HEK293 (cell line): ENCODE results near the gene SLX9.

Experiments
- CTCF ChIA-PET: fragments of 350-600 bp; formaldehyde crosslinking; extraction: SDS; loops from one replicate; lab custom pipeline; 2021; ENCODE audit warnings: antibody characterized with exemption; lab: Yijun Ruan, JAX
- POLR2A ChIA-PET: fragments of 300-600 bp; formaldehyde crosslinking; extraction: SDS; loops from one replicate; lab custom pipeline; 2020; ENCODE audit warnings: antibody characterized with exemption, inconsistent platforms; lab: Yijun Ruan, JAX
- H3K27ac ChIP-seq: fragments of 200-500 bp; sonication (Bioruptor generic); 2 replicates; pipeline ENCODE4 v1.5.1; 2014; ENCODE audit warnings: low read depth, low read length, control low read depth, inconsistent platforms; ENCODE audit errors: extremely low read depth
- H3K36me3 ChIP-seq, 2 experiments: fragments of 200-500 bp in 1 of 2; sonication (Bioruptor generic) in 1 of 2; 1 replicate in 1 of 2; 2 replicates in 1 of 2; pipeline ENCODE4 v1.5.1; 2014 to 2017; ENCODE audit warnings: inconsistent platforms in 2 of 2, low read length in 2 of 2; ENCODE audit not compliant: control insufficient read depth in 2 of 2, insufficient read depth in 1 of 2
- H3K4me1 ChIP-seq: fragments of 200-500 bp; sonication (Bioruptor generic); 2 replicates; pipeline ENCODE4 v1.5.1; 2014; ENCODE audit warnings: mild to moderate bottlenecking, low read length, inconsistent platforms; ENCODE audit not compliant: control insufficient read depth, insufficient read depth
- H3K4me3 ChIP-seq: 2 replicates; pipeline ENCODE4 v1.5.1; 2011; ENCODE audit warnings: low read depth, mild to moderate bottlenecking, control low read depth, low read length, moderate library complexity
- H3K9me3 ChIP-seq: fragments of 200-500 bp; sonication (Bioruptor generic); 2 replicates; pipeline ENCODE4 v1.5.1; 2014; ENCODE audit warnings: low read depth, low read length, inconsistent platforms; ENCODE audit not compliant: control insufficient read depth, insufficient read depth
- AEBP2 ChIP-seq: fragments of 450-650 bp; formaldehyde crosslinking; IDR thresholded peaks from 2 replicates; pipeline ENCODE4 v1.5.1; 2016; ENCODE audit warnings: missing biosample characterization, missing genetic modification characterization, borderline replicate concordance
- HOXC10 ChIP-seq: sonication (generic); formaldehyde crosslinking; IDR thresholded peaks from 2 replicates; pipeline ENCODE4 v1.8.1; 2023; ENCODE audit warnings: mild to moderate bottlenecking, missing genetic modification reagents
- ZBTB1 ChIP-seq: fragments of 450-650 bp; formaldehyde crosslinking; IDR thresholded peaks from 2 replicates; pipeline ENCODE4 v1.5.1; 2016; ENCODE audit warnings: missing biosample characterization, missing genetic modification characterization
- ZIC2 ChIP-seq: fragments of 450-650 bp; formaldehyde crosslinking; IDR thresholded peaks from 2 replicates; pipeline ENCODE4 v1.5.1; 2016; ENCODE audit warnings: missing biosample characterization, missing genetic modification characterization
- ZNF112 ChIP-seq: fragments of 450-650 bp; formaldehyde crosslinking; IDR thresholded peaks from 2 replicates; pipeline ENCODE4 v1.5.0; 2017; ENCODE audit warnings: missing biosample characterization, missing genetic modification characterization
- ZNF148 ChIP-seq: fragments of 450-650 bp; formaldehyde crosslinking; IDR thresholded peaks from 2 replicates; pipeline ENCODE4 v1.5.0; 2017; ENCODE audit warnings: missing biosample characterization, missing genetic modification characterization, borderline replicate concordance
- ZNF19 ChIP-seq: fragments of 450-650 bp; formaldehyde crosslinking; IDR thresholded peaks from 2 replicates; pipeline ENCODE4; 2016; ENCODE audit warnings: missing biosample characterization, missing genetic modification characterization, low read depth
- ZNF335 ChIP-seq: fragments of 450-650 bp; formaldehyde crosslinking; conservative IDR thresholded peaks from 2 replicates; pipeline ENCODE4 v1.5.1; 2016; ENCODE audit warnings: missing biosample characterization, missing genetic modification characterization
- ZNF544 ChIP-seq: fragments of 450-650 bp; formaldehyde crosslinking; IDR thresholded peaks from 2 replicates; pipeline ENCODE4 v1.5.0; 2017; ENCODE audit warnings: missing biosample characterization, missing genetic modification characterization
- ZNF600 ChIP-seq: fragments of 450-650 bp; formaldehyde crosslinking; IDR thresholded peaks from 2 replicates; pipeline ENCODE4 v1.5.1; 2016; ENCODE audit warnings: missing biosample characterization, missing genetic modification characterization
- ZNF623 ChIP-seq: fragments of 450-650 bp; formaldehyde crosslinking; IDR thresholded peaks from 2 replicates; pipeline ENCODE4 v1.5.1; 2016; ENCODE audit warnings: missing biosample characterization, missing genetic modification characterization
- TF ChIP-seq, protein P1 (sequence below): fragments of 450-650 bp; formaldehyde crosslinking; IDR thresholded peaks from 2 replicates; pipeline ENCODE4 v1.5.1; 2016; ENCODE audit warnings: missing biosample characterization, missing genetic modification characterization
- TF ChIP-seq, protein P2 (sequence below): fragments of 450-650 bp; formaldehyde crosslinking; IDR thresholded peaks from 2 replicates; pipeline ENCODE4 v1.5.1; 2017; ENCODE audit warnings: missing biosample characterization, missing genetic modification characterization

The SLX9 gene

DNA sequence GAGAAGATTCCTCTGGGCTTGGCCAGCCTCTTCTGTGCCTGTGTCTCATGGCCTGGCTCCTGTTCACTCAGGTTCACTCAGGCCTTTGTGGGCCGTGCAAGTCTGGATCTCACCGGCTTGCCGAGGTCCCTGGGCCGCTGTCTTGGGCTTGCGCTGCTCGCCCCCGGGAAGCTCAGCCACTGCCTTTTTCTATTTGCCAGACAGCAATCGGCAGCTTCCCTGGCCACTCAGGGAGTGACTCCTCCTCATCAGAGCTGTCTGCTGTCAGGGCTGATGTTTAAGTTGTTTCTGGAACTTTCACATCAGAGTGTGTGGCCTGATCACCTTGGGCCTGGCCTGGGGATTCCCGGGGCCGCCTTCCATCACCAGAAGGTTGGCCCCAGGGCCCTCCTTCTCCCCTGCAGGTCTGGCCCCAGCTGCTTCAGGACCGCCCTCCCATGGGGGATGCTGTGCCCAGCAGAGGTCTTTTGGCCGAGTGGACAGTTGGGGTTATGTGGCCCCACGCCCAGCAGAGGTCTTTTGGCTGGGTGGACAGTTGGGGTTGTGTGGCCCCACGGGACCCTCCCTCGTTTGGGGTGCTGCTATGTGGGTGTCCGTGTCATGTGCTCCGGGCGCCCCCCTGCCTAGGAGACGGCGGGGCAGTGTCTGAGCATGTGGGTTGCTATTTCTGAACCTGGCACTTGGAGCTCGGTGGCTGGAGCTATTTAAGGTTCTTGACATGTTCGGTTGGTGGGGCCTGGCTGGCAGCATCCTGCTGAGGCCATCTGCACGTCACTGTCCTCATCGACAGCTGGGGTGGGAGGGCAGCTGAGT, 12.5 kb downstream of the SLX9 start:
- H3K36me3 ChIP-seq = peaks cover 0 to 67% of the 10 kb centered on the region in 2 experiments; a peak in 2 of 3 replicates
- POLR2A ChIA-PET = interaction anchor here (1.1 kb wide), 1 partner anchor 12 kb away, joined by 3 read pairs; the partner anchor contains the start of gene SLX9
- TF ChIP-seq ZIC2 (0 out of 2 replicates have a peak, but pooled peaks have one; percentile 28), ZNF19 (tag by site-specific recombination) (no peak)
- CTCF ChIA-PET = interaction anchor here (0.6 to 15.2 kb wide), 6 partner anchors 9 to 259 kb away, joined by 3 to 333 read pairs (median 4); no protein-coding TSS in a partner anchor
- no peaks in the 10 kb centered on the region for H3K9me3 ChIP-seq
- no peak overlapping the region for H3K27ac ChIP-seq
- no peak overlapping the region for H3K4me3 ChIP-seq
- no peaks in the 10 kb centered on the region for H3K4me1 ChIP-seq

- no peaks in the 10 kb centered on the region for H3K4me1 ChIP-seq
- CTCF ChIA-PET = interaction anchor here (0.6 to 15.2 kb wide), 4 partner anchors 10 to 260 kb away, joined by 3 to 333 read pairs (median 77); no protein-coding TSS in a partner anchor
- no peak overlapping the region for H3K4me3 ChIP-seq
- H3K9me3 ChIP-seq = no peaks in the 10 kb centered on the region
- no peak overlapping the region for H3K27ac ChIP-seq
- TF ChIP-seq AEBP2 = no peak
- no peak for TF ChIP-seq ZNF544 (tag by site-specific recombination)
- TF ChIP-seq, protein P1, sequence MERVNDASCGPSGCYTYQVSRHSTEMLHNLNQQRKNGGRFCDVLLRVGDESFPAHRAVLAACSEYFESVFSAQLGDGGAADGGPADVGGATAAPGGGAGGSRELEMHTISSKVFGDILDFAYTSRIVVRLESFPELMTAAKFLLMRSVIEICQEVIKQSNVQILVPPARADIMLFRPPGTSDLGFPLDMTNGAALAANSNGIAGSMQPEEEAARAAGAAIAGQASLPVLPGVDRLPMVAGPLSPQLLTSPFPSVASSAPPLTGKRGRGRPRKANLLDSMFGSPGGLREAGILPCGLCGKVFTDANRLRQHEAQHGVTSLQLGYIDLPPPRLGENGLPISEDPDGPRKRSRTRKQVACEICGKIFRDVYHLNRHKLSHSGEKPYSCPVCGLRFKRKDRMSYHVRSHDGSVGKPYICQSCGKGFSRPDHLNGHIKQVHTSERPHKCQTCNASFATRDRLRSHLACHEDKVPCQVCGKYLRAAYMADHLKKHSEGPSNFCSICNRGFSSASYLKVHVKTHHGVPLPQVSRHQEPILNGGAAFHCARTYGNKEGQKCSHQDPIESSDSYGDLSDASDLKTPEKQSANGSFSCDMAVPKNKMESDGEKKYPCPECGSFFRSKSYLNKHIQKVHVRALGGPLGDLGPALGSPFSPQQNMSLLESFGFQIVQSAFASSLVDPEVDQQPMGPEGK (tag by site-specific recombination) = no peak
- TF ChIP-seq ZNF19 (tag by site-specific recombination) = no peak
- TF ChIP-seq ZNF600 (tag by site-specific recombination) = no peak
- TF ChIP-seq ZNF112 (tag by site-specific recombination) = no peak
- TF ChIP-seq, protein P2, sequence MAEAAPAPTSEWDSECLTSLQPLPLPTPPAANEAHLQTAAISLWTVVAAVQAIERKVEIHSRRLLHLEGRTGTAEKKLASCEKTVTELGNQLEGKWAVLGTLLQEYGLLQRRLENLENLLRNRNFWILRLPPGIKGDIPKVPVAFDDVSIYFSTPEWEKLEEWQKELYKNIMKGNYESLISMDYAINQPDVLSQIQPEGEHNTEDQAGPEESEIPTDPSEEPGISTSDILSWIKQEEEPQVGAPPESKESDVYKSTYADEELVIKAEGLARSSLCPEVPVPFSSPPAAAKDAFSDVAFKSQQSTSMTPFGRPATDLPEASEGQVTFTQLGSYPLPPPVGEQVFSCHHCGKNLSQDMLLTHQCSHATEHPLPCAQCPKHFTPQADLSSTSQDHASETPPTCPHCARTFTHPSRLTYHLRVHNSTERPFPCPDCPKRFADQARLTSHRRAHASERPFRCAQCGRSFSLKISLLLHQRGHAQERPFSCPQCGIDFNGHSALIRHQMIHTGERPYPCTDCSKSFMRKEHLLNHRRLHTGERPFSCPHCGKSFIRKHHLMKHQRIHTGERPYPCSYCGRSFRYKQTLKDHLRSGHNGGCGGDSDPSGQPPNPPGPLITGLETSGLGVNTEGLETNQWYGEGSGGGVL (tag by site-specific recombination) = no peak
- no peak for TF ChIP-seq ZNF335 (tag by site-specific recombination)
- no peak for TF ChIP-seq HOXC10 (CRISPR knock-in tag)
- no peak for TF ChIP-seq ZNF623 (tag by site-specific recombination)
- no peak for TF ChIP-seq ZBTB1 (tag by site-specific recombination)
- TF ChIP-seq ZNF148 (tag by site-specific recombination) = no peak
- peaks cover 0 to 67% of the 10 kb centered on the region in 2 experiments; a peak in 2 of 3 replicates for H3K36me3 ChIP-seq
- POLR2A ChIA-PET = no interaction called here
These were observed 13.2 kb downstream of the SLX9 start for GRCh38 chr21:44952929-44953627.
